ENCODE results near the gene SLC44A5. TPM values are rescaled to one million over a fixed set of nuclear protein-coding genes. Genes with fewer than 3 reads are reported as not detected.

The SLC44A5 gene
- total and polyA plus RNA-seq, 2 experiments from 2014 or later: 3.3 to 11.7 TPM

DNA sequence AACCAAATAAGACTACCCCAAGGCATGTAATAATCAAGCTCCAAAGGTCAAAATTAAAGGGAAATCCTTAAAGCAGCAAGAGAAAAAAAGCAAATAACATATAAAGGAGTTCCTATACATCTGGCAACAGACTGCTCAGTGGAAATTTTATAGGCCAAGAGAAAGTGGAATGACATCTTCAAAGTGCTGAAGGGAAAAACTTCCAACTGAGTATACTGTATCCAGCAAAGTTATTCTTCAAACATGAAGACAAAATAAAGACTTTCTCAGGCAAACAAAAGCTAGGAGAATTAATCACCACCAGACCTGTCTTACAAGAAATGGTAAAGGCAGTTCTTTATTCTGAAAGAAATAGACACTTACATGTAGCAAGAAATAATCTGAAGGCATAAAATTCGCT lies 45.0 kb upstream of the SLC44A5 start:
- Mint-ChIP-seq H3K4me1 (no peaks in the 10 kb centered on the region), H3K27ac (no peak overlapping the region), H3K9me3 (peaks cover 3% of the 10 kb centered on the region; the same call in 1 of the 3 replicates), H3K4me3 (no peak overlapping the region), H3K27me3 (ENCODE audit: insufficient read depth, low read depth, poor library complexity) (no peaks in the 10 kb centered on the region), H3K36me3 (ENCODE audit: low read depth) (no peaks in the 10 kb centered on the region)
- Histone ChIP-seq H2AFZ (no peak overlapping the region), H3K9me2 (ENCODE audit: insufficient read depth) (no peaks in the 10 kb centered on the region), H3K4me1 (ENCODE audit: insufficient read depth) (no peaks in the 10 kb centered on the region), H3K4me2 (no peak overlapping the region), H3K4me3 (no peak overlapping the region), H3K36me3 (ENCODE audit: insufficient read depth) (no peaks in the 10 kb centered on the region), H3K79me2 (replicated peaks; ENCODE audit: insufficient read depth) (no peaks in the 10 kb centered on the region), H3K27ac (ENCODE audit: low read depth) (no peak overlapping the region), H4K20me1 (replicated peaks; ENCODE audit: insufficient read depth) (no peaks in the 10 kb centered on the region), H3K27me3 (ENCODE audit: insufficient read depth) (no peaks in the 10 kb centered on the region), H3F3A (replicated peaks; ENCODE audit: low read depth) (no peaks in the 10 kb centered on the region)
- DNase-seq (ENCODE audit: low spot score) (no peak), ATAC-seq (no peak)
- TF ChIP-seq, protein P1, sequence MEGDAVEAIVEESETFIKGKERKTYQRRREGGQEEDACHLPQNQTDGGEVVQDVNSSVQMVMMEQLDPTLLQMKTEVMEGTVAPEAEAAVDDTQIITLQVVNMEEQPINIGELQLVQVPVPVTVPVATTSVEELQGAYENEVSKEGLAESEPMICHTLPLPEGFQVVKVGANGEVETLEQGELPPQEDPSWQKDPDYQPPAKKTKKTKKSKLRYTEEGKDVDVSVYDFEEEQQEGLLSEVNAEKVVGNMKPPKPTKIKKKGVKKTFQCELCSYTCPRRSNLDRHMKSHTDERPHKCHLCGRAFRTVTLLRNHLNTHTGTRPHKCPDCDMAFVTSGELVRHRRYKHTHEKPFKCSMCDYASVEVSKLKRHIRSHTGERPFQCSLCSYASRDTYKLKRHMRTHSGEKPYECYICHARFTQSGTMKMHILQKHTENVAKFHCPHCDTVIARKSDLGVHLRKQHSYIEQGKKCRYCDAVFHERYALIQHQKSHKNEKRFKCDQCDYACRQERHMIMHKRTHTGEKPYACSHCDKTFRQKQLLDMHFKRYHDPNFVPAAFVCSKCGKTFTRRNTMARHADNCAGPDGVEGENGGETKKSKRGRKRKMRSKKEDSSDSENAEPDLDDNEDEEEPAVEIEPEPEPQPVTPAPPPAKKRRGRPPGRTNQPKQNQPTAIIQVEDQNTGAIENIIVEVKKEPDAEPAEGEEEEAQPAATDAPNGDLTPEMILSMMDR (conservative IDR thresholded peaks at IDR 0.05; ENCODE audit: low read depth in 2 of 2): no peak
- TF ChIP-seq, protein P2, sequence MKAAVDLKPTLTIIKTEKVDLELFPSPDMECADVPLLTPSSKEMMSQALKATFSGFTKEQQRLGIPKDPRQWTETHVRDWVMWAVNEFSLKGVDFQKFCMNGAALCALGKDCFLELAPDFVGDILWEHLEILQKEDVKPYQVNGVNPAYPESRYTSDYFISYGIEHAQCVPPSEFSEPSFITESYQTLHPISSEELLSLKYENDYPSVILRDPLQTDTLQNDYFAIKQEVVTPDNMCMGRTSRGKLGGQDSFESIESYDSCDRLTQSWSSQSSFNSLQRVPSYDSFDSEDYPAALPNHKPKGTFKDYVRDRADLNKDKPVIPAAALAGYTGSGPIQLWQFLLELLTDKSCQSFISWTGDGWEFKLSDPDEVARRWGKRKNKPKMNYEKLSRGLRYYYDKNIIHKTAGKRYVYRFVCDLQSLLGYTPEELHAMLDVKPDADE (IDR thresholded peaks at IDR 0.05): no peak
- TF ChIP-seq ZNF331 (CRISPR knock-in tag; IDR thresholded peaks at IDR 0.05; ENCODE audit: low read depth) (no peak), ZNF114 (CRISPR knock-in tag; IDR thresholded peaks at IDR 0.05) (no peak), POLR2AphosphoS5 (IDR thresholded peaks at IDR 0.05; ENCODE audit: low read depth) (no peak), NANOG (IDR thresholded peaks at IDR 0.05; ENCODE audit: borderline replicate concordance) (no peak), JUNB (IDR thresholded peaks at IDR 0.05; ENCODE audit: unreplicated experiment) (no peak), STAT1 (IDR thresholded peaks at IDR 0.05; ENCODE audit: unreplicated experiment) (no peak), EZH2 (IDR thresholded peaks at IDR 0.05; ENCODE audit: low read depth, unreplicated experiment) (no peak), EZH2phosphoT487 (IDR thresholded peaks at IDR 0.05; ENCODE audit: unreplicated experiment) (no peak), CREB1 (CRISPR knock-in tag; IDR thresholded peaks at IDR 0.05; ENCODE audit: low read depth) (no peak)
- TF ChIP-seq, protein P3, sequence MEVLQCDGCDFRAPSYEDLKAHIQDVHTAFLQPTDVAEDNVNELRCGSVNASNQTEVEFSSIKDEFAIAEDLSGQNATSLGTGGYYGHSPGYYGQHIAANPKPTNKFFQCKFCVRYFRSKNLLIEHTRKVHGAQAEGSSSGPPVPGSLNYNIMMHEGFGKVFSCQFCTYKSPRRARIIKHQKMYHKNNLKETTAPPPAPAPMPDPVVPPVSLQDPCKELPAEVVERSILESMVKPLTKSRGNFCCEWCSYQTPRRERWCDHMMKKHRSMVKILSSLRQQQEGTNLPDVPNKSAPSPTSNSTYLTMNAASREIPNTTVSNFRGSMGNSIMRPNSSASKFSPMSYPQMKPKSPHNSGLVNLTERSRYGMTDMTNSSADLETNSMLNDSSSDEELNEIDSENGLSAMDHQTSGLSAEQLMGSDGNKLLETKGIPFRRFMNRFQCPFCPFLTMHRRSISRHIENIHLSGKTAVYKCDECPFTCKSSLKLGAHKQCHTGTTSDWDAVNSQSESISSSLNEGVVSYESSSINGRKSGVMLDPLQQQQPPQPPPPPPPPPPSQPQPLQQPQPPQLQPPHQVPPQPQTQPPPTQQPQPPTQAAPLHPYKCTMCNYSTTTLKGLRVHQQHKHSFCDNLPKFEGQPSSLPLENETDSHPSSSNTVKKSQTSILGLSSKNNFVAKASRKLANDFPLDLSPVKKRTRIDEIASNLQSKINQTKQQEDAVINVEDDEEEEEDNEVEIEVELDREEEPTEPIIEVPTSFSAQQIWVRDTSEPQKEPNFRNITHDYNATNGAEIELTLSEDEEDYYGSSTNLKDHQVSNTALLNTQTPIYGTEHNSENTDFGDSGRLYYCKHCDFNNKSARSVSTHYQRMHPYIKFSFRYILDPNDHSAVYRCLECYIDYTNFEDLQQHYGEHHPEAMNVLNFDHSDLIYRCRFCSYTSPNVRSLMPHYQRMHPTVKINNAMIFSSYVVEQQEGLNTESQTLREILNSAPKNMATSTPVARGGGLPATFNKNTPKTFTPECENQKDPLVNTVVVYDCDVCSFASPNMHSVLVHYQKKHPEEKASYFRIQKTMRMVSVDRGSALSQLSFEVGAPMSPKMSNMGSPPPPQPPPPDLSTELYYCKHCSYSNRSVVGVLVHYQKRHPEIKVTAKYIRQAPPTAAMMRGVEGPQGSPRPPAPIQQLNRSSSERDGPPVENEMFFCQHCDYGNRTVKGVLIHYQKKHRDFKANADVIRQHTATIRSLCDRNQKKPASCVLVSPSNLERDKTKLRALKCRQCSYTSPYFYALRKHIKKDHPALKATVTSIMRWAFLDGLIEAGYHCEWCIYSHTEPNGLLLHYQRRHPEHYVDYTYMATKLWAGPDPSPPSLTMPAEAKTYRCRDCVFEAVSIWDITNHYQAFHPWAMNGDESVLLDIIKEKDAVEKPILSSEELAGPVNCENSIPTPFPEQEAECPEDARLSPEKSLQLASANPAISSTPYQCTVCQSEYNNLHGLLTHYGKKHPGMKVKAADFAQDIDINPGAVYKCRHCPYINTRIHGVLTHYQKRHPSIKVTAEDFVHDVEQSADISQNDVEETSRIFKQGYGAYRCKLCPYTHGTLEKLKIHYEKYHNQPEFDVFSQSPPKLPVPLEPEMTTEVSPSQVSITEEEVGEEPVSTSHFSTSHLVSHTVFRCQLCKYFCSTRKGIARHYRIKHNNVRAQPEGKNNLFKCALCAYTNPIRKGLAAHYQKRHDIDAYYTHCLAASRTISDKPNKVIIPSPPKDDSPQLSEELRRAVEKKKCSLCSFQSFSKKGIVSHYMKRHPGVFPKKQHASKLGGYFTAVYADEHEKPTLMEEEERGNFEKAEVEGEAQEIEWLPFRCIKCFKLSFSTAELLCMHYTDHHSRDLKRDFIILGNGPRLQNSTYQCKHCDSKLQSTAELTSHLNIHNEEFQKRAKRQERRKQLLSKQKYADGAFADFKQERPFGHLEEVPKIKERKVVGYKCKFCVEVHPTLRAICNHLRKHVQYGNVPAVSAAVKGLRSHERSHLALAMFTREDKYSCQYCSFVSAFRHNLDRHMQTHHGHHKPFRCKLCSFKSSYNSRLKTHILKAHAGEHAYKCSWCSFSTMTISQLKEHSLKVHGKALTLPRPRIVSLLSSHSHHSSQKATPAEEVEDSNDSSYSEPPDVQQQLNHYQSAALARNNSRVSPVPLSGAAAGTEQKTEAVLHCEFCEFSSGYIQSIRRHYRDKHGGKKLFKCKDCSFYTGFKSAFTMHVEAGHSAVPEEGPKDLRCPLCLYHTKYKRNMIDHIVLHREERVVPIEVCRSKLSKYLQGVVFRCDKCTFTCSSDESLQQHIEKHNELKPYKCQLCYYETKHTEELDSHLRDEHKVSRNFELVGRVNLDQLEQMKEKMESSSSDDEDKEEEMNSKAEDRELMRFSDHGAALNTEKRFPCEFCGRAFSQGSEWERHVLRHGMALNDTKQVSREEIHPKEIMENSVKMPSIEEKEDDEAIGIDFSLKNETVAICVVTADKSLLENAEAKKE (CRISPR knock-in tag; IDR thresholded peaks at IDR 0.05): no peak
- TF ChIP-seq, protein P4, sequence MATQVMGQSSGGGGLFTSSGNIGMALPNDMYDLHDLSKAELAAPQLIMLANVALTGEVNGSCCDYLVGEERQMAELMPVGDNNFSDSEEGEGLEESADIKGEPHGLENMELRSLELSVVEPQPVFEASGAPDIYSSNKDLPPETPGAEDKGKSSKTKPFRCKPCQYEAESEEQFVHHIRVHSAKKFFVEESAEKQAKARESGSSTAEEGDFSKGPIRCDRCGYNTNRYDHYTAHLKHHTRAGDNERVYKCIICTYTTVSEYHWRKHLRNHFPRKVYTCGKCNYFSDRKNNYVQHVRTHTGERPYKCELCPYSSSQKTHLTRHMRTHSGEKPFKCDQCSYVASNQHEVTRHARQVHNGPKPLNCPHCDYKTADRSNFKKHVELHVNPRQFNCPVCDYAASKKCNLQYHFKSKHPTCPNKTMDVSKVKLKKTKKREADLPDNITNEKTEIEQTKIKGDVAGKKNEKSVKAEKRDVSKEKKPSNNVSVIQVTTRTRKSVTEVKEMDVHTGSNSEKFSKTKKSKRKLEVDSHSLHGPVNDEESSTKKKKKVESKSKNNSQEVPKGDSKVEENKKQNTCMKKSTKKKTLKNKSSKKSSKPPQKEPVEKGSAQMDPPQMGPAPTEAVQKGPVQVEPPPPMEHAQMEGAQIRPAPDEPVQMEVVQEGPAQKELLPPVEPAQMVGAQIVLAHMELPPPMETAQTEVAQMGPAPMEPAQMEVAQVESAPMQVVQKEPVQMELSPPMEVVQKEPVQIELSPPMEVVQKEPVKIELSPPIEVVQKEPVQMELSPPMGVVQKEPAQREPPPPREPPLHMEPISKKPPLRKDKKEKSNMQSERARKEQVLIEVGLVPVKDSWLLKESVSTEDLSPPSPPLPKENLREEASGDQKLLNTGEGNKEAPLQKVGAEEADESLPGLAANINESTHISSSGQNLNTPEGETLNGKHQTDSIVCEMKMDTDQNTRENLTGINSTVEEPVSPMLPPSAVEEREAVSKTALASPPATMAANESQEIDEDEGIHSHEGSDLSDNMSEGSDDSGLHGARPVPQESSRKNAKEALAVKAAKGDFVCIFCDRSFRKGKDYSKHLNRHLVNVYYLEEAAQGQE (IDR thresholded peaks at IDR 0.05; ENCODE audit: unreplicated experiment): no peak
